Panc1 (cell line): ENCODE results near the gene ITPRIPL1.

ENCODE experiments used
- CTCF ChIP-seq: fragments of 450-650 bp; IDR thresholded peaks from 2 replicates; pipeline ENCODE4 v1.5.1; 2017; ENCODE audit warnings: mild to moderate bottlenecking
- POLR2AphosphoS5 ChIP-seq: IDR thresholded peaks from 2 replicates; pipeline ENCODE4 v1.6.1; 2012; ENCODE audit warnings: mild to moderate bottlenecking, low read depth, low read length, moderate library complexity
- SIN3A ChIP-seq: IDR thresholded peaks from 2 replicates; pipeline ENCODE4 v1.6.1; 2012; ENCODE audit warnings: low read depth, mild to moderate bottlenecking, low read length, moderate library complexity, borderline replicate concordance; ENCODE audit not compliant: insufficient read depth
- TCF7L2 ChIP-seq: IDR thresholded peaks from 2 replicates; pipeline ENCODE4 v1.6.1; 2011; ENCODE audit warnings: mild to moderate bottlenecking, low read depth, low read length, inconsistent platforms

- TF ChIP-seq POLR2AphosphoS5 (no peak; the same call in none of the 2 replicates), CTCF (no peak), TCF7L2 (no peak), SIN3A (no peak)
Measured at GRCh38 chr2:96336104-96336775, 11.1 kb downstream of the ITPRIPL1 start.
